B cell (primary cell): ENCODE measurements around the gene RPTOR. TPM values are rescaled to one million over a fixed set of nuclear protein-coding genes. Genes with fewer than 3 reads are reported as not detected.

ENCODE experiments used
- ATAC-seq: fragments of 200-7000 bp; cut with Tn5 transposase; one replicate; pipeline ENCODE4 v1.10.0; 2021; ENCODE audit warnings: low read depth, mild to moderate bottlenecking, moderate number of reproducible peaks, moderate library complexity
- CTCF ChIA-PET: fragments of 350-600 bp; sonication (Branson Sonifier 250); formaldehyde crosslinking; loops from one replicate; lab custom pipeline; 2021; ENCODE audit warnings: antibody characterized with exemption, inconsistent platforms; lab: Charles Lee
- POLR2A ChIA-PET: fragments of 350-600 bp; sonication (Branson Sonifier 250); formaldehyde crosslinking; loops from one replicate; lab custom pipeline; 2021; ENCODE audit warnings: antibody characterized with exemption; lab: Charles Lee
- DNase-seq: peaks from one replicate; pipeline ENCODE4 v3.0.0; 2013
- H2AFZ ChIP-seq: 2 replicates; pipeline ENCODE4 v1.6.1; 2012; ENCODE audit warnings: mild to moderate bottlenecking, low read depth, low read length; ENCODE audit not compliant: insufficient read depth, poor library complexity, severe bottlenecking
- H3K27ac ChIP-seq, 2 donors: 1 replicate in 1 of 2; 2 replicates in 1 of 2; pipeline ENCODE4 v1.5.1; 2012 to 2013; ENCODE audit warnings: low read length in 2 of 2, mild to moderate bottlenecking in 2 of 2, moderate library complexity in 1 of 2
- H3K27me3 ChIP-seq, 4 experiments: fragments of 200-600 bp in 1 of 4; sonication (generic) in 1 of 4; replicated peaks in 1 of 4; 1 replicate in 2 of 4; 2 replicates in 2 of 4; pipeline versions ENCODE4 v1.6.1 to v1.7.0; 2013 to 2016; ENCODE audit warnings: low read length in 3 of 4, mild to moderate bottlenecking in 2 of 4, mixed read lengths in 1 of 4, moderate library complexity in 1 of 4; ENCODE audit not compliant: insufficient read depth in 4 of 4, control insufficient read depth in 3 of 4; ENCODE audit errors: control extremely low read depth in 1 of 4
- H3K36me3 ChIP-seq, 2 experiments: replicated peaks in 1 of 2; 1 replicate in 1 of 2; 2 replicates in 1 of 2; pipeline versions ENCODE4 v1.6.1 to v1.7.1; 2013; ENCODE audit warnings: low read length in 1 of 2; ENCODE audit not compliant: insufficient read depth in 2 of 2, control insufficient read depth in 1 of 2; ENCODE audit errors: control extremely low read depth in 1 of 2, extremely low read depth in 1 of 2
- H3K4me1 ChIP-seq, 2 donors: fragments of 200-600 bp in 1 of 2; sonication (generic) in 1 of 2; 1 replicate in 1 of 2; 2 replicates in 1 of 2; pipeline versions ENCODE4 v1.5.1 to v1.6.1; 2013 to 2017; ENCODE audit warnings: low read length in 2 of 2; ENCODE audit not compliant: control insufficient read depth in 2 of 2, insufficient read depth in 2 of 2
- H3K4me2 ChIP-seq: replicated peaks from 2 replicates; pipeline ENCODE3; 2012; ENCODE audit warnings: mild to moderate bottlenecking, low read depth, low read length; ENCODE audit not compliant: poor library complexity, severe bottlenecking
- H3K4me3 ChIP-seq, 5 experiments: fragments of 200-600 bp in 1 of 5; sonication (generic) in 1 of 5; 1 replicate in 3 of 5; 2 replicates in 2 of 5; pipeline versions ENCODE4 v1.5.1 to v1.7.0; 2011 to 2016; ENCODE audit warnings: low read length in 4 of 5, mild to moderate bottlenecking in 4 of 5, low read depth in 2 of 5, control low read depth in 1 of 5, moderate library complexity in 1 of 5; ENCODE audit not compliant: insufficient read depth in 1 of 5; ENCODE audit errors: control extremely low read depth in 1 of 5, extremely low read depth in 1 of 5
- H3K79me2 ChIP-seq: fragments of 200-600 bp; sonication (generic); one replicate; pipeline ENCODE4 v1.6.0; 2016; ENCODE audit warnings: low read length; ENCODE audit not compliant: control insufficient read depth, insufficient read depth
- H3K9ac ChIP-seq: fragments of 200-600 bp; sonication (generic); 2 replicates; pipeline ENCODE4 v1.6.1; 2017; ENCODE audit warnings: mild to moderate bottlenecking, low read length, moderate library complexity
- H3K9me3 ChIP-seq, 3 donors: one replicate each; pipeline versions ENCODE4 v1.6.1 to v1.7.1; 2013; ENCODE audit warnings: low read length in 2 of 3; ENCODE audit not compliant: control insufficient read depth in 2 of 3, insufficient read depth in 1 of 3; ENCODE audit errors: control extremely low read depth in 1 of 3
- H4K20me1 ChIP-seq: 2 replicates; pipeline ENCODE4 v1.6.0; 2012; ENCODE audit warnings: mild to moderate bottlenecking, low read length; ENCODE audit not compliant: insufficient read depth, control insufficient read depth, poor library complexity, severe bottlenecking
- H3K27ac Mint-ChIP-seq: one replicate; pipeline ENCODE4 v1.8.0; 2021; ENCODE audit warnings: mixed read lengths
- H3K27me3 Mint-ChIP-seq: one replicate; pipeline ENCODE4 v1.8.0; 2021; ENCODE audit warnings: mixed read lengths
- H3K4me1 Mint-ChIP-seq: one replicate; pipeline ENCODE4 v1.8.0; 2021; ENCODE audit warnings: mixed read lengths
- H3K4me3 Mint-ChIP-seq: one replicate; pipeline ENCODE4 v1.8.0; 2021; ENCODE audit warnings: mixed read lengths
- H3K9me3 Mint-ChIP-seq: one replicate; pipeline ENCODE4 v1.8.0; 2022; ENCODE audit warnings: mixed read lengths; ENCODE audit not compliant: insufficient read depth
- EZH2 ChIP-seq: IDR thresholded peaks from 2 replicates; pipeline ENCODE4 v1.6.1; 2012; ENCODE audit warnings: borderline replicate concordance, low read depth, mild to moderate bottlenecking, moderate library complexity, low read length; ENCODE audit not compliant: insufficient read depth, poor library complexity, severe bottlenecking
- WGBS: methylation state at CpG from one replicate; pipeline ENCODE4 v1.1.5; 2013; ENCODE audit warnings: missing lambda C conversion rate; ENCODE audit not compliant: insufficient coverage; 5-methylcytosine and 5-hydroxymethylcytosine counted together
- intact Hi-C: fragments of 100-400 bp; cut with micrococcal nuclease; formaldehyde crosslinking; loops from one replicate; pipeline ENCODE4 v1.10.0; 2022
- polyA plus RNA-seq: library from polyadenylated mRNA; depleted of rRNA; stranded (reverse); fragments of >200 nt; gene quantifications from 2 replicates; pipeline ENCODE4 v1.2.3, GENCODE V29; 2012
- total RNA-seq, 2 donors: library from RNA; stranded (reverse); fragments of 120-200 nt in 1 of 2; gene quantifications; 1 replicate in 1 of 2; 2 replicates in 1 of 2; pipeline versions ENCODE4 v1.2.3 to v1.2.4, GENCODE V29; 2013 to 2022
- TF ChIP-seq, protein P1 (sequence below): fragments of 200-600 bp; IDR thresholded peaks from one replicate; pipeline ENCODE4 v1.8.0; 2022; ENCODE audit warnings: antibody characterized with exemption, mild to moderate bottlenecking

RPTOR gene
- total and polyA plus RNA-seq, 2 donors (not counting 1 experiment from before 2014, with no cell fraction given) = 13.4 to 58.8 TPM

GRCh38 chr17:80832266-80832676 is 287.6 kb downstream of the RPTOR start:
- no peaks in the 10 kb centered on the region for H3K9me3 ChIP-seq
- H3K4me3 Mint-ChIP-seq = peak overlapping the region; percentile 95
- H2AFZ ChIP-seq = peak overlapping the region; percentile 85
- peaks cover 5% of the 10 kb centered on the region for H3K79me2 ChIP-seq
- H3K27ac Mint-ChIP-seq = peak overlapping the region; percentile 98
- DNase-seq (no peak), ATAC-seq (no peak)
- intact Hi-C loops = loop anchor here (2.0 to 5.0 kb wide), 2 partner anchors 21 to 95 kb away; no protein-coding TSS in a partner anchor
- H4K20me1 ChIP-seq = no peaks in the 10 kb centered on the region
- H3K9me3 Mint-ChIP-seq = no peaks in the 10 kb centered on the region
- H3K4me2 ChIP-seq = peak overlapping the region; percentile 87
- H3K4me1 Mint-ChIP-seq = peaks cover 29% of the 10 kb centered on the region
- H3K4me1 ChIP-seq = peaks cover 18 to 23% of the 10 kb centered on the region in 2 donors
- H3K9ac ChIP-seq = peak overlapping the region; percentile 82
- ChIA-PET POLR2A (interaction anchor here (0.7 to 1.9 kb wide), 3 partner anchors 23 to 378 kb away, joined by 3 to 5 read pairs (median 4); no protein-coding TSS in a partner anchor), CTCF (interaction anchor here (1.1 to 1.7 kb wide), 4 partner anchors 22 to 378 kb away, joined by 3 to 6 read pairs (median 3); no protein-coding TSS in a partner anchor)
- peaks cover 0 to 8% of the 10 kb centered on the region in 2 experiments for H3K36me3 ChIP-seq
- peak overlapping the region; percentile 82 to 96 for H3K27ac ChIP-seq
- H3K27me3 Mint-ChIP-seq = no peaks in the 10 kb centered on the region
- 84% methylated on average over 12 of the region's 12 CpGs for WGBS
- no peaks in the 10 kb centered on the region for H3K27me3 ChIP-seq
- H3K4me3 ChIP-seq = peak overlapping the region in 4 of 5 experiments; percentile 62 to 73 (median 68)
- no peak for TF ChIP-seq EZH2
- TF ChIP-seq, protein P1, sequence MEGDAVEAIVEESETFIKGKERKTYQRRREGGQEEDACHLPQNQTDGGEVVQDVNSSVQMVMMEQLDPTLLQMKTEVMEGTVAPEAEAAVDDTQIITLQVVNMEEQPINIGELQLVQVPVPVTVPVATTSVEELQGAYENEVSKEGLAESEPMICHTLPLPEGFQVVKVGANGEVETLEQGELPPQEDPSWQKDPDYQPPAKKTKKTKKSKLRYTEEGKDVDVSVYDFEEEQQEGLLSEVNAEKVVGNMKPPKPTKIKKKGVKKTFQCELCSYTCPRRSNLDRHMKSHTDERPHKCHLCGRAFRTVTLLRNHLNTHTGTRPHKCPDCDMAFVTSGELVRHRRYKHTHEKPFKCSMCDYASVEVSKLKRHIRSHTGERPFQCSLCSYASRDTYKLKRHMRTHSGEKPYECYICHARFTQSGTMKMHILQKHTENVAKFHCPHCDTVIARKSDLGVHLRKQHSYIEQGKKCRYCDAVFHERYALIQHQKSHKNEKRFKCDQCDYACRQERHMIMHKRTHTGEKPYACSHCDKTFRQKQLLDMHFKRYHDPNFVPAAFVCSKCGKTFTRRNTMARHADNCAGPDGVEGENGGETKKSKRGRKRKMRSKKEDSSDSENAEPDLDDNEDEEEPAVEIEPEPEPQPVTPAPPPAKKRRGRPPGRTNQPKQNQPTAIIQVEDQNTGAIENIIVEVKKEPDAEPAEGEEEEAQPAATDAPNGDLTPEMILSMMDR = no peak
